ENCODE results near the gene ACAD10.

GRCh38 chr12:111756196-111756595 is 70.3 kb downstream of the ACAD10 start:
- TF ChIP-seq POLR2AphosphoS5 (IDR thresholded peaks at IDR 0.05; ENCODE audit: borderline replicate concordance, low read depth, low read length): no peak
- TF ChIP-seq EZH2 (IDR thresholded peaks at IDR 0.05): no peak
- no peak for TF ChIP-seq FOXP2 (optimal IDR thresholded peaks at IDR 0.05; ENCODE audit: control extremely low read depth, extremely low read length, insufficient read depth)

Measured in SK-N-MC (cell line).